HG03066 (cell line): Measurements from ENCODE around the gene ZNF792.
"Not testable (repeated sequence)": the region's sequence is repeated elsewhere in the genome, so short reads cannot be mapped to it uniquely, and the experiment has no call there.

ENCODE experiments used
- ATAC-seq: cut with Tn5 transposase; IDR thresholded peaks from one replicate; pipeline ENCODE4 v1.9.1; 2021; ENCODE audit warnings: low read depth; ENCODE audit not compliant: unreplicated experiment

Gene ZNF792

DNA sequence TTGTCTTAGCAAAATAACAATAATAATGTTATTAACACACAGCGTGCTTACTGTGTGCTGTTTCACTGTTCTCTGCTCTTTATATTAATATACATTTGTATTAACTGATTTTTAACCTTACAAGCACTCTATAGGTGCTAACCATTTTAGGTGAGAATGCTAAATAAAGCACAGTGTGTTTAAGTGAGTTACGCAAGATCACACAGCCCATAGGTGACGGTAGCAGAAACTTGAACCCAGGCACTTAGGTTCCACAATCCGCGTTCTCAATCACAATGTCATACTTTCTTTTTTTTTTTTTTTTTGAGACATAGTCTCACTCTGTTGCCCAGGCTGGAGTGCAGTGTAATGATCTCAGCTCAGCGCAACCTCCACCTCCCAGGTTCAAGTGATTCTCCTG, 31.5 kb downstream of the ZNF792 start:
- no peak for ATAC-seq

DNA sequence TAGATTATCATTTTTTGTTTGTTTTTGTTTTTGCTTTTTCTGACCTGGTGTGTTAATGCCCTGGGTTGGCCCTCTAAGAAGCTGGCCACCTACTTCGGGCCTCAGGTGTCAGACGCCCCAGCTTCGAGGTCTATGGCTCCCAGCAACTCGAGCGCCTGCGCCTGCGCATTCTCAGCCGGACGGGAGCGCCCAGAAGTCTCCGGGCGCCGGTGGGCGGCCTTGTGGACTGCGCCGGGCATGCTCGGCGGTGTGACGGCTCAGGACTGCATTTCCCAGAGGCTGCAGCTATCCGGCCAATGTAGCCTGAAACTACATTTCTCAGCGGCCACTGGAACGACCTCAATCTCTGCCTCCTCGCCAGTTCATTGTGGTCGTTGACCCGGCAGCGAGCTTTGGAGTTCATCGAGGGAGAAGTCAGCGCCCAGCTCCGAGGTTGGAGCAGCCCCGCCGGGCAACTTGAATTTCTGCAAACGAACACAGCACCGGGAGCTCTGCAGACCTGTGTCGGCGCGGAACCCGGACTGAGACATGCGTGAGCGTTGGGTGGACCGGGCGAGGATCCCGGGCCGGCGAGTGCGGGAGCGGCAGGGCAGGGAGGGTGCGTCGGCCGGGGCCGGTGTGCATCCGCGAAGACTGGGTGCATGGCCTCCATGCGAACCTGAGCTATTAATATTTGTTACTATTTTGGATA, 37.2 kb downstream of the ZNF792 start, which contains the start of gene ZNF30:
TSS of gene ZNF30 (plus strand) at position 219 of the 691 bp plus-strand sequence. CDS start 3,045 bp downstream, outside the sequence.
- ATAC-seq = peak; percentile 82

GRCh38 chr19:34926361-34926684, 37.7 kb downstream of the ZNF792 start:
- no peak for ATAC-seq

DNA sequence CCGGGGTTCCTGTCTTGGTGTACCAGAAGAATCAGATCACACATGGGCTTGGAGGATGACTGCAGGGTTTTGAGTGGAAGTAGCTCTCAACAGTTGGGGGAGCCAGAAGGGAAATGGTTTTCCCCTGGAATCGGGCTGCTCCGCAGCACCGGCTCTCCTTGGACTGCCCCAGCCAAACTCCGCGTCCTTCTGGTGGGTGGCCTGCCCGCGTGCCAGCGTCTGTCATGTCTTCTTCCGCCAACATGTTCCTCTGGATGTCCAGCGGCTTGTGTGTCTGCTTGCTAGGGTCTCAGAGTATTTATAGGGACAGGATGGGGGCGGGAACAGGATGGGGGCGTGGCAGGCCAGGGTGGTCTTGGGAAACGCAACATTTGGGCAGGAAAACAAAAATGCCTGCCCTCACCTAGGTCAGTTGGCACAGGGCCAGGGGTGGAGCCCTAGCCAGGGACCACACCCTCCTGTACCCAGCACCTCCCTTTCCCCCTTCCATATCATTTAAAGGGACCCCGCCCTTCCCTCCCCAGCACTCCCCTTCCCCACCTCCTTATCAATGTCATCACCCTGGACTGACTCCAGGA, 38.7 kb downstream of the ZNF792 start:
- ATAC-seq = no peak

GRCh38 chr19:34920090-34920786, 43.8 kb downstream of the ZNF792 start:
- not testable (repeated sequence) for ATAC-seq

DNA sequence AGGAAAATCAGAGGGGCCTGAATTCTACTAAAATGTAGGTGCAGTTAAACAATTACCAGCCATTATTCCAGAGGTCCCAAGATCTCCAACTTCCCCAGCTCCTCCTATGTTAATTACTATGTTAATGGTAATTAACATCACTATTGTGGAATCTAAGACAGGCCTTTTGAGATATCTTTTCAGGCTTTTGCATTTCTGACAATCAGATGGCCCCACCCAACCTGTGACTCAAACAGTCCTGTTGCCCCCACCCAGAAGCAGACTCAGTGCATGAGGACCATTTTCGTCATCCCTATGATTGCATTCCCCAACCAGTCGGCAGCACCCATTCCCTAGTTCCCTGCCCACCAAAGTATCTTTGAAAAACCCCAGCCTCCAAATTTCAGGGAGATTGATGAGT, 45.8 kb downstream of the ZNF792 start:
- no peak for ATAC-seq

DNA sequence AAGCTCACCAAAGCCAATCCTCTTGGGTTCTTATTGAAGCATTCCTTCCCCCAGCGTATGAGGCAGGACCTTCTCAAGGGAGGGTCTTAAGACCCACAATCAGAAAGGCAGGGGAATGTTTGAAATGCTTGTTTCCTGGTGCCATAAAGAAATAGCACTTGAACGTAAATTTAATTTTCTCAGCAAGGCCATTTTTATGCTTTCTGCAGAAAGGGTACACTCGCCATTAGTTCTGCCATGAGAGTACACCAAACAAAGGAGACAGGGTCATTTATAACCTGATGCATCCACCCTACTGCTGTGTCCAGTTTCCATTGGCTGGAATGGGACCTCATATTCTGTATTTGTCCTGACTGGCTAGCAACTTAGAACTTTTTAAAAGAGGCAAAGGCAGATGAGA, 46.9 kb downstream of the ZNF792 start:
- ATAC-seq = not testable (repeated sequence)

- ATAC-seq = no peak
These were observed 53.3 kb downstream of the ZNF792 start for GRCh38 chr19:34910770-34911169.
